ENCODE data around the gene ZFYVE27.

The ZFYVE27 gene

GRCh38 chr10:97785731-97786130 is 48.8 kb downstream of the ZFYVE27 start:
- Histone ChIP-seq H3K4me2 (no peak overlapping the region), H2AFZ (ENCODE audit: low read depth) (no peak overlapping the region), H3K4me1 (ENCODE audit: low read depth, poor library complexity, severe bottlenecking) (no peaks in the 10 kb centered on the region), H4K20me1 (ENCODE audit: insufficient read depth) (no peaks in the 10 kb centered on the region), H3K9ac (no peak overlapping the region), H3K36me3 (ENCODE audit: insufficient read depth) (no peaks in the 10 kb centered on the region), H3K4me3 (IDR thresholded peaks at IDR 0.05; ENCODE audit: insufficient read depth, low read depth, low read length) (no peak overlapping the region), H3K79me2 (ENCODE audit: insufficient read depth, low read depth) (no peaks in the 10 kb centered on the region), H3K27ac (no peak overlapping the region), H3K27me3 (ENCODE audit: insufficient read depth, low read depth) (0 out of 2 replicates have a peak, but pooled peaks cover 2% of the 10 kb centered on the region)
- TF ChIP-seq CTCF (conservative IDR thresholded peaks at IDR 0.05; ENCODE audit: low read depth, low read length) = no peak

DNA sequence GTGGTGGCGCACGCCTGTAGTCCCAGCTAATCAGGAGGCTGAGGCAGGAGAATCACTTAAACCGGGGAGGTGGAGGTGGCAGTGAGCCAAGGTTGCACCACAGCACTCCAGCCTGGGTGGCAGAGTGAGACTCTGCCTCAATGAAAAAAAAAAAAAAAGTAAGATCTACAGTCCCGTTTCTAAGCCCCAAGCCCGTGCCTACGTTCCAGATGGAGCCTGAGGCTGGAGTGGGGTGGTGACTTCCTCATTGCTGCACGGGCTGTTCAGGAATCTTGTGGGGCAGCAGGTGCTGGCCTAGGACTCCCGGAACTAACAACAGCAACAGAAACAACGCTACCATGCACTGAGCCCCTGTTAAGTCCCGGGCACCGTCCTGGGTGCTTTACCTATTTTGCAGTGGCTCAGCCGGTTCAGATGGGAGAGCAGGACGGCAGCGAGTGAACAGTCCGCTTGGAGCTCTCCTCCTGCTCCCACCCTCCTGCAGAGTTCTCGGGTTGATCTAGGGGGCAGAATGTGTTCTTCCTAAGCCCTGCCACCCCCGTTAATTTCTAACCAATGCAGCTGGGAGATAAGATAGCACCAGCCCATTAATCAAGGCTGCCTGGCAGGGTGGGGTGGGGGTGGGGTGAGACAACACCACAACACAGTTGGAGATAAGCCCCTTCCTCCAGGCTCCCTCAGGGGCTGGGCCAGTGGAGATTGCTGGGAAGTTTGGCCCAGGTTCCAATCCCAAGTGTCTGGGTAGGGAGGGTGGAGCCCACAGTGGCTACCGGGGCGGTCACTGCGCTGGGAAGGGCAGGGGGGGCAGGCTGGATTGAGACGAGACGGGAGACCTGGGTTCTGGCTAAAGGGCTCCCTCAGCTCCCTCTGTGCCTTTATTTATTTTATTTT is 51.9 kb downstream of the ZFYVE27 start:
- no peaks in the 10 kb centered on the region for H3K4me1 ChIP-seq (ENCODE audit: low read depth, poor library complexity, severe bottlenecking)
- H3K79me2 ChIP-seq (ENCODE audit: insufficient read depth, low read depth) = no peaks in the 10 kb centered on the region
- 0 out of 2 replicates have a peak, but pooled peaks cover 2% of the 10 kb centered on the region for H3K27me3 ChIP-seq (ENCODE audit: insufficient read depth, low read depth)
- H3K9ac ChIP-seq = no peak overlapping the region
- H2AFZ ChIP-seq (ENCODE audit: low read depth) = no peak overlapping the region
- H4K20me1 ChIP-seq (ENCODE audit: insufficient read depth) = no peaks in the 10 kb centered on the region
- H3K4me3 ChIP-seq (IDR thresholded peaks at IDR 0.05; ENCODE audit: insufficient read depth, low read depth, low read length) = no peak overlapping the region
- H3K36me3 ChIP-seq (ENCODE audit: insufficient read depth) = no peaks in the 10 kb centered on the region
- no peak overlapping the region for H3K4me2 ChIP-seq
- H3K27ac ChIP-seq = no peak overlapping the region
- no peak for TF ChIP-seq CTCF (conservative IDR thresholded peaks at IDR 0.05; ENCODE audit: low read depth, low read length)

- TF ChIP-seq CTCF (conservative IDR thresholded peaks at IDR 0.05; ENCODE audit: low read depth, low read length) = no peak
- Histone ChIP-seq H4K20me1 (ENCODE audit: insufficient read depth) (no peaks in the 10 kb centered on the region), H3K27me3 (ENCODE audit: insufficient read depth, low read depth) (0 out of 2 replicates have a peak, but pooled peaks cover 2% of the 10 kb centered on the region)
These were observed 53.0 kb downstream of the ZFYVE27 start for GRCh38 chr10:97789770-97790397.

DNA sequence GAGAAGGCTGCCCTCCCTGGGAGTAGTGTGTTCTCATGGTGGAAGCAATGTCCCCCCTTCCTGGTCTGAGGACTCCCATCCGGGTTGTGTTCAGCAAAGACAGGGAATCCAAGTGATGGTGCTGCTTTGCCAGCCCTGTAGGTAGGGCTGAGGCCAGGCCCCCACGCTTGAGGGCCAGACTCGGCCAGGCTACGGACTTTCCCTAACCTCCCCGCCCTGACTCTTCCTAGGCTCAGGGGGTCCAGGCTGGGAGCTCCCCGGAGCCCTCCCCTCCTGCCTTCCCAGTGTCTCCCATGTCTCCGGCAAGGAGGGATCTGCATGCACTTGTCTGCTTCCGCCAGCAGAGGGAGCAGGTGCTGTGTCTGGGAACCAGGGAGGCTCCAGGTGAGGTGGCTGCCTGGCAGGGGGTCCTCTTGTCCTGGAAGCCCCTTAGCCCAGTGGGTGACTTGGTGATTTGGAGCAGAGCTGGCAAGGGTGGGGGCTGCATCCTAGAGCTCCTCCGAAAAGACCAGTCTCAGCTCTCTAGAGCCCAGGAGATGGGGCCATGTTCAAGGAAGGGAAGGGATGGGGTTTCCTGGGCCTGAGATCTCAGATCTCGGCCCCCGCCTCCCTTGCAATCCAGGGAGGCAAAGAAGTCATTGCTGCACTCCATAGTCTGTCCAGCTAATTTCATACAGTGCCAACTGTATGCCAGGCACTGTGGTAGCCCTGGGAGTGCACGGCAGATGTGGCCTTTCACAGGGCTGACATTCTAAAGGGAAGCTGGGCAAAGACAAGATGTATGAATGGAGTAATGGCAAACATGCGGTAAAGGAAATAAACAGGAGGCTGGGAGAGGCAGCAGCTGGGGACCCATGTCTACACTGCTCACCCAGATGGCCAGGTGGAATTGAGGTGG is 55.1 kb downstream of the ZFYVE27 start:
- H3K36me3 ChIP-seq (ENCODE audit: insufficient read depth) = no peaks in the 10 kb centered on the region
- no peak overlapping the region for H3K27ac ChIP-seq
- H3K4me2 ChIP-seq = no peak overlapping the region
- TF ChIP-seq CTCF (conservative IDR thresholded peaks at IDR 0.05; ENCODE audit: low read depth, low read length) = peak; percentile 93
- no peaks in the 10 kb centered on the region for H4K20me1 ChIP-seq (ENCODE audit: insufficient read depth)
- H3K4me1 ChIP-seq (ENCODE audit: low read depth, poor library complexity, severe bottlenecking) = no peaks in the 10 kb centered on the region
- H2AFZ ChIP-seq (ENCODE audit: low read depth) = no peak overlapping the region
- H3K9ac ChIP-seq = no peak overlapping the region
- no peak overlapping the region for H3K4me3 ChIP-seq (IDR thresholded peaks at IDR 0.05; ENCODE audit: insufficient read depth, low read depth, low read length)
- no peaks in the 10 kb centered on the region for H3K79me2 ChIP-seq (ENCODE audit: insufficient read depth, low read depth)
- 0 out of 2 replicates have a peak, but pooled peaks cover 2% of the 10 kb centered on the region for H3K27me3 ChIP-seq (ENCODE audit: insufficient read depth, low read depth)

More at GRCh38 chr10:97789770-97790397, 53.0 kb downstream of the ZFYVE27 start:
- Histone ChIP-seq H3K9ac (no peak overlapping the region), H3K4me3 (IDR thresholded peaks at IDR 0.05; ENCODE audit: insufficient read depth, low read depth, low read length) (no peak overlapping the region), H3K4me2 (no peak overlapping the region), H3K79me2 (ENCODE audit: insufficient read depth, low read depth) (no peaks in the 10 kb centered on the region), H2AFZ (ENCODE audit: low read depth) (no peak overlapping the region), H3K27ac (no peak overlapping the region), H3K36me3 (ENCODE audit: insufficient read depth) (no peaks in the 10 kb centered on the region), H3K4me1 (ENCODE audit: low read depth, poor library complexity, severe bottlenecking) (no peaks in the 10 kb centered on the region)

Data from KMS-11 (cell line).